ENCODE data around the gene TMEM131L.

The TMEM131L gene

GRCh38 chr4:153527690-153528089 is 61.5 kb downstream of the TMEM131L start:
- no peak for DNase-seq

GRCh38 chr4:153528705-153529485 is 62.7 kb downstream of the TMEM131L start:
- DNase-seq: no peak

GRCh38 chr4:153529646-153530045 is 63.5 kb downstream of the TMEM131L start:
- DNase-seq: no peak

- peak; percentile 55 for DNase-seq
Observed at GRCh38 chr4:153530284-153530999, 64.3 kb downstream of the TMEM131L start.

GRCh38 chr4:153531000-153531358 is 64.8 kb downstream of the TMEM131L start:
- no peak for DNase-seq

GRCh38 chr4:153531976-153532626 is 65.9 kb downstream of the TMEM131L start:
- DNase-seq: no peak

GRCh38 chr4:153532636-153533035 is 66.5 kb downstream of the TMEM131L start:
- no peak for DNase-seq

- DNase-seq: no peak
Observed at GRCh38 chr4:153533387-153533786, 67.2 kb downstream of the TMEM131L start.

- DNase-seq: no peak
Observed at GRCh38 chr4:153534792-153535629, 68.9 kb downstream of the TMEM131L start.

- DNase-seq: no peak
Observed at GRCh38 chr4:153535772-153536513, 69.8 kb downstream of the TMEM131L start.

- DNase-seq: no peak
Observed at GRCh38 chr4:153537493-153537960, 71.4 kb downstream of the TMEM131L start.

- DNase-seq: no peak
Observed at GRCh38 chr4:153538487-153539357, 72.6 kb downstream of the TMEM131L start.

GRCh38 chr4:153539422-153539821 is 73.3 kb downstream of the TMEM131L start:
- no peak for DNase-seq

- peak; percentile 53 for DNase-seq
Observed at GRCh38 chr4:153541456-153542096, 75.4 kb downstream of the TMEM131L start.

GRCh38 chr4:153542131-153542530 is 76.0 kb downstream of the TMEM131L start:
- no peak for DNase-seq

GRCh38 chr4:153542834-153543233 is 76.7 kb downstream of the TMEM131L start:
- no peak for DNase-seq

- no peak for DNase-seq
Observed at GRCh38 chr4:153543351-153543750, 77.2 kb downstream of the TMEM131L start.

GRCh38 chr4:153545822-153546221 is 79.7 kb downstream of the TMEM131L start:
- no peak for DNase-seq

GRCh38 chr4:153546280-153546679 is 80.1 kb downstream of the TMEM131L start:
- no peak for DNase-seq

- no peak for DNase-seq
Observed at GRCh38 chr4:153547520-153547919, 81.4 kb downstream of the TMEM131L start.

All from stimulated activated CD8-positive, alpha-beta memory T cell treated with anti-CD3 and anti-CD28 coated beads, Interleukin-4, amount 100 ng/mL, for 48 hours (primary cell).